ENCODE results near the gene SPAST.

The SPAST gene

GRCh38 chr2:32058130-32058529, 5.2 kb upstream of the SPAST start:
- H3K27me3 ChIP-seq (ENCODE audit: control insufficient read depth in 1 of 2, insufficient read depth in 1 of 2, low read length in 2 of 2): no peaks in the 10 kb centered on the region
- no peak overlapping the region for H3K27ac ChIP-seq (ENCODE audit: low read length, poor library complexity, severe bottlenecking)
- WGBS: 100% methylated on average over 1 of the region's 2 CpGs

GRCh38 chr2:32060266-32060665, 3.1 kb upstream of the SPAST start:
- Histone ChIP-seq H3K36me3 (ENCODE audit: control insufficient read depth in 1 of 2, insufficient read depth in 2 of 2, low read depth in 1 of 2, low read length in 2 of 2) (no peaks in the 10 kb centered on the region), H3K4me2 (ENCODE audit: low read length, poor library complexity, severe bottlenecking) (no peak overlapping the region), H2BK120ac (ENCODE audit: low read depth, low read length) (no peak overlapping the region), H3K4me1 (ENCODE audit: control insufficient read depth, insufficient read depth, low read depth, low read length) (peaks cover 5% of the 10 kb centered on the region), H3K9ac (ENCODE audit: low read length) (no peak overlapping the region), H4K91ac (ENCODE audit: low read length) (no peak overlapping the region), H3K27ac (ENCODE audit: low read length, poor library complexity, severe bottlenecking) (no peak overlapping the region), H4K8ac (ENCODE audit: low read length) (no peak overlapping the region), H3K23ac (ENCODE audit: low read length in 2 of 2) (no peak overlapping the region), H3K14ac (ENCODE audit: low read length in 2 of 2) (no peak overlapping the region), H3K4me3 (ENCODE audit: insufficient read depth in 1 of 2, low read depth in 1 of 2, low read length in 2 of 2) (no peak overlapping the region), H2AFZ (ENCODE audit: low read depth, low read length) (no peak overlapping the region), H2BK15ac (ENCODE audit: low read depth, poor library complexity, severe bottlenecking) (no peak overlapping the region), H2BK12ac (ENCODE audit: low read length in 2 of 2) (no peak overlapping the region), H3K27me3 (ENCODE audit: control insufficient read depth in 1 of 2, insufficient read depth in 1 of 2, low read length in 2 of 2) (no peaks in the 10 kb centered on the region), H2BK5ac (ENCODE audit: low read depth, low read length, poor library complexity, severe bottlenecking) (no peak overlapping the region), H3K18ac (ENCODE audit: low read depth in 1 of 2, low read length in 2 of 2) (no peak overlapping the region), H3K79me1 (replicated peaks; ENCODE audit: low read length, poor library complexity, severe bottlenecking) (peaks cover 3% of the 10 kb centered on the region), H2AK5ac (ENCODE audit: low read length, severe bottlenecking) (no peak overlapping the region), H3K4ac (ENCODE audit: low read depth in 1 of 2, low read length in 2 of 2) (no peak overlapping the region), H3K9me3 (ENCODE audit: control insufficient read depth, low read length) (no peaks in the 10 kb centered on the region)
- DNase-seq: no peak
- WGBS: no CpG with 5 or more reads among the region's 2 CpGs

More at GRCh38 chr2:32058130-32058529, 5.2 kb upstream of the SPAST start:
- no peaks in the 10 kb centered on the region for H3K79me1 ChIP-seq (replicated peaks; ENCODE audit: low read length, poor library complexity, severe bottlenecking)
- H3K36me3 ChIP-seq (ENCODE audit: control insufficient read depth in 1 of 2, insufficient read depth in 2 of 2, low read depth in 1 of 2, low read length in 2 of 2): no peaks in the 10 kb centered on the region
- peak; percentile 61 for DNase-seq
- H4K91ac ChIP-seq (ENCODE audit: low read length): no peak overlapping the region
- peaks cover 2% of the 10 kb centered on the region for H3K4me1 ChIP-seq (ENCODE audit: control insufficient read depth, insufficient read depth, low read depth, low read length)
- no peak overlapping the region for H2BK5ac ChIP-seq (ENCODE audit: low read depth, low read length, poor library complexity, severe bottlenecking)
- H3K4me2 ChIP-seq (ENCODE audit: low read length, poor library complexity, severe bottlenecking): no peak overlapping the region
- H3K4ac ChIP-seq (ENCODE audit: low read depth in 1 of 2, low read length in 2 of 2): no peak overlapping the region
- no peak overlapping the region for H4K8ac ChIP-seq (ENCODE audit: low read length)
- no peaks in the 10 kb centered on the region for H3K9me3 ChIP-seq (ENCODE audit: control insufficient read depth, low read length)
- H3K14ac ChIP-seq (ENCODE audit: low read length in 2 of 2): no peak overlapping the region
- H2AK5ac ChIP-seq (ENCODE audit: low read length, severe bottlenecking): no peak overlapping the region
- no peak overlapping the region for H3K23ac ChIP-seq (ENCODE audit: low read length in 2 of 2)
- no peak overlapping the region for H2AFZ ChIP-seq (ENCODE audit: low read depth, low read length)
- no peak overlapping the region for H2BK12ac ChIP-seq (ENCODE audit: low read length in 2 of 2)
- no peak overlapping the region for H3K9ac ChIP-seq (ENCODE audit: low read length)
- H2BK120ac ChIP-seq (ENCODE audit: low read depth, low read length): no peak overlapping the region
- H3K18ac ChIP-seq (ENCODE audit: low read depth in 1 of 2, low read length in 2 of 2): no peak overlapping the region
- no peak overlapping the region for H2BK15ac ChIP-seq (ENCODE audit: low read depth, poor library complexity, severe bottlenecking)
- H3K4me3 ChIP-seq (ENCODE audit: insufficient read depth in 1 of 2, low read depth in 1 of 2, low read length in 2 of 2): no peak overlapping the region

- no peak for DNase-seq
- H4K8ac ChIP-seq (ENCODE audit: low read length): no peak overlapping the region
- H2AK5ac ChIP-seq (ENCODE audit: low read length, severe bottlenecking): no peak overlapping the region
- no peak overlapping the region for H2BK5ac ChIP-seq (ENCODE audit: low read depth, low read length, poor library complexity, severe bottlenecking)
- H3K9me3 ChIP-seq (ENCODE audit: control insufficient read depth, low read length): no peaks in the 10 kb centered on the region
- H4K91ac ChIP-seq (ENCODE audit: low read length): no peak overlapping the region
- no peak overlapping the region for H2AFZ ChIP-seq (ENCODE audit: low read depth, low read length)
- no peak overlapping the region for H3K4ac ChIP-seq (ENCODE audit: low read depth in 1 of 2, low read length in 2 of 2)
- H3K4me3 ChIP-seq (ENCODE audit: insufficient read depth in 1 of 2, low read depth in 1 of 2, low read length in 2 of 2): no peak overlapping the region
- peaks cover 8% of the 10 kb centered on the region for H3K4me1 ChIP-seq (ENCODE audit: control insufficient read depth, insufficient read depth, low read depth, low read length)
- no peak overlapping the region for H3K4me2 ChIP-seq (ENCODE audit: low read length, poor library complexity, severe bottlenecking)
- H3K79me1 ChIP-seq (replicated peaks; ENCODE audit: low read length, poor library complexity, severe bottlenecking): peaks cover 7% of the 10 kb centered on the region
- H3K23ac ChIP-seq (ENCODE audit: low read length in 2 of 2): no peak overlapping the region
- H2BK12ac ChIP-seq (ENCODE audit: low read length in 2 of 2): no peak overlapping the region
- H3K27me3 ChIP-seq (ENCODE audit: control insufficient read depth in 1 of 2, insufficient read depth in 1 of 2, low read length in 2 of 2): no peaks in the 10 kb centered on the region
- no peak overlapping the region for H2BK15ac ChIP-seq (ENCODE audit: low read depth, poor library complexity, severe bottlenecking)
- no peak overlapping the region for H3K18ac ChIP-seq (ENCODE audit: low read depth in 1 of 2, low read length in 2 of 2)
- WGBS: 92% methylated on average over 8 of the region's 8 CpGs
- no peak overlapping the region for H3K9ac ChIP-seq (ENCODE audit: low read length)
- H2BK120ac ChIP-seq (ENCODE audit: low read depth, low read length): no peak overlapping the region
- no peak overlapping the region for H3K27ac ChIP-seq (ENCODE audit: low read length, poor library complexity, severe bottlenecking)
- peaks cover 0 to 5% of the 10 kb centered on the region in 2 experiments for H3K36me3 ChIP-seq (ENCODE audit: control insufficient read depth in 1 of 2, insufficient read depth in 2 of 2, low read depth in 1 of 2, low read length in 2 of 2)
- H3K14ac ChIP-seq (ENCODE audit: low read length in 2 of 2): no peak overlapping the region
These were observed 1.9 kb upstream of the SPAST start for GRCh38 chr2:32061430-32061829.

- Histone ChIP-seq H3K9me3 (ENCODE audit: control insufficient read depth, low read length) (no peaks in the 10 kb centered on the region), H2BK5ac (ENCODE audit: low read depth, low read length, poor library complexity, severe bottlenecking) (no peak overlapping the region), H3K79me1 (replicated peaks; ENCODE audit: low read length, poor library complexity, severe bottlenecking) (peaks cover 8% of the 10 kb centered on the region), H2BK12ac (ENCODE audit: low read length in 2 of 2) (no peak overlapping the region), H3K4ac (ENCODE audit: low read depth in 1 of 2, low read length in 2 of 2) (peak overlapping the region in 1 of 2 experiments; percentile 58), H2AFZ (ENCODE audit: low read depth, low read length) (peak overlapping the region; percentile 69), H3K23ac (ENCODE audit: low read length in 2 of 2) (no peak overlapping the region), H4K8ac (ENCODE audit: low read length) (no peak overlapping the region), H3K27ac (ENCODE audit: low read length, poor library complexity, severe bottlenecking) (no peak overlapping the region), H4K91ac (ENCODE audit: low read length) (no peak overlapping the region), H3K4me3 (ENCODE audit: insufficient read depth in 1 of 2, low read depth in 1 of 2, low read length in 2 of 2) (peak overlapping the region in 1 of 2 experiments; percentile 97), H3K36me3 (ENCODE audit: control insufficient read depth in 1 of 2, insufficient read depth in 2 of 2, low read depth in 1 of 2, low read length in 2 of 2) (peaks cover 0 to 7% of the 10 kb centered on the region in 2 experiments), H3K4me2 (ENCODE audit: low read length, poor library complexity, severe bottlenecking) (peak overlapping the region; percentile 67), H3K27me3 (ENCODE audit: control insufficient read depth in 1 of 2, insufficient read depth in 1 of 2, low read length in 2 of 2) (no peaks in the 10 kb centered on the region), H2BK120ac (ENCODE audit: low read depth, low read length) (no peak overlapping the region), H3K14ac (ENCODE audit: low read length in 2 of 2) (no peak overlapping the region), H2BK15ac (ENCODE audit: low read depth, poor library complexity, severe bottlenecking) (no peak overlapping the region), H3K4me1 (ENCODE audit: control insufficient read depth, insufficient read depth, low read depth, low read length) (peaks cover 11% of the 10 kb centered on the region), H3K18ac (ENCODE audit: low read depth in 1 of 2, low read length in 2 of 2) (peak overlapping the region in 1 of 2 experiments; percentile 9), H2AK5ac (ENCODE audit: low read length, severe bottlenecking) (no peak overlapping the region), H3K9ac (ENCODE audit: low read length) (peak overlapping the region; percentile 92)
- DNase-seq: peak; percentile 80
- 49% methylated on average over 13 of the region's 13 CpGs for WGBS
These were observed 1.1 kb upstream of the SPAST start for GRCh38 chr2:32061973-32062861.
